Medulla oblongata (tissue), 1 donor: ENCODE measurements around the gene CHRNA9.

Experiments
- DNase-seq: peaks from one replicate; pipeline ENCODE4 v3.0.0-alpha.2; 2015; ENCODE audit errors: extremely low spot score

The CHRNA9 gene

DNA sequence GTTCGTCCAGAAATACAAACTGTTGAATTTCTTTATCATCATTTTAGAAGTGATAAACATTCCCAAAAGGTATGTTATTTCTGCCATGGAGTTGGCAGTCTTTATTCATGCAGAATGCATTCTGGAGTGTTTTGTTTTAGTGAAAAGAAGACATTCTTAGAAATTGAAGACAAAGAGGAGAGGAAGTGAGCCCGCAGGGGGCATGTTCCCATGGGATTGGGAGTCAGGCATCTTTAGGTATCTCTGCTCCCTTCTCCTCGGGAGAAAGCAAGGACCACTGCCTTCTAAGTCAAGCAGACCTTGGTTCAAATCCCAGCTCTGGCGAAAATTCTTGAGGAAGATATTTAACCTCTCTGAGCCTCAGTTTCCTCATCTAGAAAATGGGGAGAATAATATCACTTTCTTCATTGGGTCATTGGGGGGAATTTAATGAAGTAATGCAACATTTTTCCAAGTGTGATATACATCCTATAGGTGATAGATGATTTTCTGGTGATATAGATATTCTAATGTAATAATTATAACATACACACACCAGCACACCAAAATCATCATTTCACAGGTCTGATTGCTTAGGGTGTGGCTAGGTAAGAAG lies 26.5 kb upstream of the CHRNA9 start:
- no peak for DNase-seq

DNA sequence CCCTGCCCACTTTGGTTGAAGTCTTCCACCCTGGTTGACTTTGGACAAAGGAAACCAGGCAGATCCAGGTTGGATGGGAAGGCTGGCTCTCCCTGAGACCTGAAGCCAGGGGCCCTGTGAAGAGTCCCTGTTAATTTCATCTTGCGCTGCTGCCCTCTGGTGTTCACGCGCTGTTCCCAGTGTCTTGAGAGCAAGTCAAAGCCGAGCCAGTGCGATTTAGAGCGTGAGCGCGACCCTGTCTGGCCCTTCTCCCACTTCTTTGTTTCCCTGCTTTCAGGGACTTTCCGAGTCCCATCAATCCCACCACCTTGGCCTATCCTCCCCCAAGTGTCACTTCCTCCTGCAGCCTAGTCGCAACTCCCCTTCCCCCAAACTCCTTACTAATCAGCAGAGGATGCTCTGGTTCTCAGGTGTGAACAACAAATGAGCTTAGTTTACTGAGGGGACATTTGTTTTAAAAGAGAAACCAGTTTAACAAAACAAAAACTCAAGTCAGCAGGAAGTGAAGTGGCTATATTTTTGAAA lies 25.8 kb upstream of the CHRNA9 start:
- peak; percentile 93 for DNase-seq

DNA sequence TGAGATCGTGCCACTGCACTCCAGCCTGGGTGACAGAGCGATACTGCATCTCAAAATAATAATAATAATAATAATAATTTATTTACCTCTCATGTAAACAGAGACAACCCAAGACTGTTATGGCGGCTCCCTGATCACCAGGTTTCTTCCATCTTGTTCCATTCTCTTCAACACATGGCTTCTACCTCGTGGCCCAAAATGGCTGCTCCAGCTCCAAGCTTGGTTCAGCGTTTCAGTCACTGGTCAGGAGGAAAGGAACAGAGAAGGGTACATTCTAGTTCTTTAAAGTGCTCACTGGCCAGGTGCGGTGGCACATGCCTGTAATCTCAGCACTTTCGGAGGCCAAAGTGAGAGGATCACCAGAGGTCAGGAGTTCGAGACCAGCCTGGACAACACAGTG lies 24.9 kb upstream of the CHRNA9 start:
- DNase-seq, result no peak

GRCh38 chr4:40311811-40312346 lies 23.3 kb upstream of the CHRNA9 start:
- DNase-seq, result no peak

- no peak for DNase-seq
Observed at GRCh38 chr4:40314951-40315350, 20.2 kb upstream of the CHRNA9 start.

GRCh38 chr4:40316333-40316781 lies 18.8 kb upstream of the CHRNA9 start:
- DNase-seq, result no peak

- peak; percentile 77 for DNase-seq
Observed at GRCh38 chr4:40316782-40317635, 18.1 kb upstream of the CHRNA9 start.

DNA sequence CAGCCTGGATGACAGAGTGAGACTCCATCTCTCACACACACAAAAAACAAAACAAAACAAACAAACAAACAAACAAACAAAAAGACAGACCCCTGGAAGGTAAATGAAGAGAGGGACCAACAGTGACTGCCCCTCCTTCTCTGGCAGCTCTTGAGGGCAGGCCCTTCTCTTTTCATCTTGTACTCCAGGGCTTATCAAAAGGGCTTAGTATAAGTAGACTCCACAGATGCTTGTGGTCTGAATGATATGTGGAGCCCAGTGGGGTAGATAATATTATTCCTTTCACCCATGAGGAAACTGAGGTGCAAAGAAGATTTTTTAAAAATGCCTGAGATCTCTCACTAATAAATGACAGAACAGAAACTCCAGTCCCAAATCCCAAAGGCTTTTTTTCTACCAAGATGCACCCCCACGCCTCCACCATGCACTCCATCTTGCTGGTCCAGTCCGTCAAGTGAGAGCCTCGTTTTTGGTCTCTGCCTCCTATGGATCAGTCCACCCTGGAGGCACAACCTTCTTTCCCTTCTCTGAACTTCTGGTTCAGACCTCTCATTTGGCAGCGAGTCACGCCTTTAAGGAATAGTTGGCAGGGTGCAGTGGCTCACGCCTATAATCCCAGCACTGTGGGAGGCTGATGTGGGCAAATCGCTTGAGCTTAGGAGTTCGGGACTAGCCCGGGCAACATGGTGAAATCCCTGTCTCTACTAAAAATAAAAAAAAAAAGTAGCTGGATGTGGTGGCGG lies 17.0 kb upstream of the CHRNA9 start:
- no peak for DNase-seq

DNA sequence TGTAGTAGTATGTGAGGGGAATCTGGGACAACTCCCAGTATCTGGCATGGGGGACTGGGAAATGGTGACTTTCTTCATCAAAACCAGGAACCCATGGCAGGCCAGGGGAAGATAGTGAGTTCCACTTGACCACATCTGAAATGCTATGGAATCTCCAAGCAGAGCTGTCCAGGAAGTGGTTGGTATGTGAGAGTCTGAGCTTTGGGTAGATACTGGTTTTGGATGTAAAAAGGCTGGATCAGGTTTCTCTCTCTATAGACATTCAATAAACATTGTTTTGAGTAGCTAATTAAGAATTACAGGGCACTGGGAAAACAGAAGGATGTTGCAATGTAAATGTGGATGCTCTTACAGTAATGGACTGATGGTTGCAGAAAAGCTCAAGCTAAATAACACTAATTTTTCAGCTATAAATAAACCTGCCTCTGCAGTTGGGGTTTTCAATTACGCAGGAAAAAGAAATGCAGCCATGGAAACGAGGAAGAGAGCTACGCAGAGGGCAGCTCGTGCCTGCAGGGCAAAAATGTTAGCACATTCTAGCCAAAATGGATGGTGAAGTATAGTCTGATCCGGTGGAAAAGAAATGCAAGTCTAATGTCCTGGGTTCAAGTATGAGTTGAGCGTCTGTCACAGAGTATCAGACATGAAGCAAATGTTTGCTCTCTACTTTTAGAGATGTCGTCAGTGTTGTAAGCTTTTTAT lies 13.4 kb upstream of the CHRNA9 start:
- no peak for DNase-seq

- DNase-seq, result no peak
Observed at GRCh38 chr4:40322811-40323210, 12.3 kb upstream of the CHRNA9 start.

DNA sequence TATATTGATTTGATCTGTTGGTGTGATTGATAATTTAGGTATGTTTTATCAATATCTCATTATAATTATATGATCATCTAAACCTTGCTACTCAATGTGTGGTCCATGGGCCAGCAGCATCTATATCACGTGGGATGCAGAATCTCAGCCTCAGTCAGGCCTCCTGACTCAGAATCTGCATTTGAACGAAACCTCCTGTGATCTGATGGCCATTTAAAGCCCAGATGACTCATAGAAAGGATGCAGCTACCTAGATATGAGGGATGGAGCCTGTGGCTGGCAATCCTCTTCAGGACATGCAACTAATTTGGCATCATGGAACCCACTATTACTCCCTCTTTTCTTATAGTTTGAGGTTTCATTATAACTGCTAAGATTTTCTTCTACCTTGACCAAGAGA lies 11.3 kb upstream of the CHRNA9 start:
- DNase-seq, result no peak

DNA sequence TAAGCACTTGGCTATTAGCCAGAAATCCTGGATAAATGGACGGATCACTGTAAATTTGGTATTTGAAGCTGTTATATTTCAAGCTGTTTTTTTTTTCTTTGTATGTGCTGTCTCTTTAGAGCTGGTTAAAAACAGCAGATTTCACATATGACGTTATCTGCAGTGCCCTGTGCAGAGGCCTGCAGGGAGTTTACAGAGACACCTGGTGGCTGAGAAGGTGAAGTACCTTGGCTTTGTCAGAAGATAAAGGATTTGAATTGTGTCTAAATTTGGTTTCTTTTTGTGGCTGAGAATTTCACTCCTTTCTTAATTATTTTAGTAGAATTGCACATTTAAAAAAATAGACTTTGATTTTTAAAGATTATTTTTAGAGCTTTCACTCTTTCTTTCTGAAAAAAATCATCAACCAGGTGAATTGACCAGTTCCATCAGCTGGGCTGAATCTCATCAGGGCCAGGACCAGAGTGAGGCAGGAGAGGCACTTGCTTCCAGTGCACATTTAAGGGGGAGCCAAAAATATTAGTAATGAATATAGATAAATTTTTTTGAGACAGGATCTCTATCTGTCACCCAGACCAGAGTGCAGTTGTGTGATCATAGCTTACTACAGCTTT lies 9.6 kb upstream of the CHRNA9 start:
- DNase-seq, result peak; percentile 31

DNA sequence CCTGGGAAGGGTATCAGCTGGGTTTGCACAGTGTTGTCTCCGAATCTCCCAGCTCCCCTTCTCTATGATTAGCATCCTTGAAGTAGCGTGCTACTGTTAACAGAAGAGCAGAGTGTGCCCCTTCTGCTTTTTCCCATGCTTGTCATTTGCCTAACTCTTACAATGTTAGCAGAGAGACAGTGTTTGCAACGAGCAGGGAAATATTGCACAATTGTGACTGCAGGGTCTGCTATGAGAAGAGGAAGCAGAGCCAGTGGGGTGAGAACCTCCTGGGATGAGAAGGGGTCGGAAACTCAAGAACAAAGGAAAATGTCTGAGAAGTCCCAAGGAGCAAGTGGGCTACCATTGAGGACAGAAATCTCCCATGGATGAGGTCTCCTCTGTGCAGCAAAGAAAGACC lies 7.8 kb upstream of the CHRNA9 start:
- peak; percentile 75 for DNase-seq

GRCh38 chr4:40328383-40328782 lies 6.8 kb upstream of the CHRNA9 start:
- no peak for DNase-seq

GRCh38 chr4:40329805-40330204 lies 5.3 kb upstream of the CHRNA9 start:
- no peak for DNase-seq

DNA sequence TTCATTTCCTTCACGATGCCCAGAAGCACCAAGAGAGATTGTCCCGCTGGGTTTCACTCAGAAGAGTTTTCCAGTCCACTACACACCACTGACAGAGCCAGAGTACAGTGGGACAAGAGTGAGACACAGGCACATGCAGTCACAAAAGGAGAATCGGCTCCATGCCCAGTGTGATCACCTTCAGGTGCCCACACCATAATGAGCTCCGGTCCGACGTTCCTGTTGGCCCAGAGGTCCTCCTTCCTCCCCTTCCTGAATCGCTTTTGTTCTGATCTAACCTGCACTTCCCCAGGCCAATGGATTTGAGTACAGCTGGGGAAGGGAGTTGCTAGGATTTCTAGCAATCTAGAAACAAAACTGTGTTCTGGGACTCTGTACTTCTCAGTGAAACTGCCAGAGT lies 4.6 kb upstream of the CHRNA9 start:
- DNase-seq, result no peak

- no peak for DNase-seq
Observed at GRCh38 chr4:40331101-40331745, 3.9 kb upstream of the CHRNA9 start.

DNA sequence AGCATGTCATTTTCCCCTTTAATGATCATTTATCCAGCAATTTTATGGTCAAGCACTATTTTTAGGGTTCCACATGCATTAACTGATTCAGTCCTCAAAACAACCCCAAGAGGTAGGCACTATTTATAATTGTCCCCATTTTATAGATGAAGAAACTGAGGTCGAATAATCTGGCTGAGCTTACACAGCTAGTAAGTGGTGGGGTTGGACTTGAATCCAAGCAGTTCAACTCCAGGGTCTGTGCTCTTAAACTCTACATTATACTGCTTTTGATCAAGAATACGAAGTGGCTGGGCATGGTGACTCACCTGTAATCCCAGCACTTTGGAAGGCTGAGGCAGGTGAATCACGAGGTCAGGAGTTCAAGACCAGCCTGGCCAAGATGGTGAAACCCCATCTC lies 3.2 kb upstream of the CHRNA9 start:
- no peak for DNase-seq

DNA sequence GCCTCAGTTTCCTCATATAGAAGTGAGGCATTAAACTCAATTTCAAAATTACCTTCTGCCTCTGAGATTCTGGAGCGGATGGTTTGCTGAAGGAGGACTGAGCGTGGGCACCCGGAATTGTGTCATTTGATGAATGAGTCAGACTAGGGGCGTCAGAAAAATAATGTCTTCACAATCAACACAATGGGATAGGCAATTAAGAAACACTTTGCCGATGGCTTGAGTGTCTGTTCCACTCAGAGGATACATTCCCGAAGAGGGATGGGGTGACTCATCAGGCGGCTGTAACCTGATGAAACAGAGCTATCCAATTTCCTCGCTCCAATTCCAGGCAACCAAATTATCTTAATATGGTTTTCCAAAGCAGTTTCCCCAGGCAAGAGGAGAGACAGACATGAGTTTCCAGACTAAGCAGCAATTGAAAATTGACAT lies 1.2 kb upstream of the CHRNA9 start:
- DNase-seq, result no peak

DNA sequence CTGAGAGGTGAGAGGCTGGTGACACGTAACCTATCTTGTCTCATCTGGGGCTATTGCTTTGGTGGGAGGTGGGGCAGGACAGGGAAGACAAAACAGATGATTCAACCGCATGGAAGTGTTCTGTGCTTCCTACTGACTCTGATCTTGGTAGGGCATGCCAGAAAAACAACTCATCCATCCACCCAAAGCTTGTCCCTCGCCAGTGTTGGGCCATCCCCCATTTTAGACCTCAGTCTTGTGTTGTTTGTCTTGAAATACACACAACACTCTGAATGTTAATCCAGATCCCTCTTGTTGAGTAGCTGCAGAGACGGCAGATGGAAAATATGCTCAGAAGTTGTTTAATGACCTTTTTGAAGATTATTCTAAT lies 377 bp downstream of the CHRNA9 start:
- no peak for DNase-seq

DNA sequence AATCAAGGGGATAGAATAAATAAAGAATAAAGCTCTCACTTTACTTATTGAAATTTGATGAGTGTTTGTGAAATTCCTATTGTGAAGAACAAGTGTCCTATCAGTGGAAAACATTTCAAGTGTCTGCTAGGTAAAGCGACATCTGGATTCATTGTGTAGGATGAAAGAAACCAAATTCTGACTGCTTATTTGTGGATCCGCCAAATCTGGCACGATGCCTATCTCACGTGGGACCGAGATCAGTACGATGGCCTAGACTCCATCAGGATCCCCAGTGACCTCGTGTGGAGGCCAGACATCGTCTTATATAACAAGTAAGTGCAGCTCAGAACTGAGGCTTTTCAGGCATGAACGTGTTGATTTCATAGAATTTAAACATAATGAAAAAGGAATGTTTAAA lies 1.9 kb downstream of the CHRNA9 start:
- no peak for DNase-seq
